HG03280 (cell line): ENCODE results near the gene HOXD4.

Experiments used
- ATAC-seq: cut with Tn5 transposase; IDR thresholded peaks from one replicate; pipeline ENCODE4 v1.9.1; 2021; ENCODE audit warnings: mild to moderate bottlenecking, moderate library complexity; ENCODE audit not compliant: unreplicated experiment

HOXD4 gene

GRCh38 chr2:176187899-176188773 is 36.8 kb downstream of the HOXD4 start, which contains the start of gene HOXD1:
TSS of gene HOXD1 (plus strand) at chr2:176188668. CDS start at chr2:176188802, 134 bp downstream.
- no peak for ATAC-seq

GRCh38 chr2:176188774-176189680 is 37.7 kb downstream of the HOXD4 start:
- no peak for ATAC-seq

- no peak for ATAC-seq
Measured at GRCh38 chr2:176189681-176190641, 38.6 kb downstream of the HOXD4 start.

GRCh38 chr2:176192351-176192750 is 41.0 kb downstream of the HOXD4 start:
- ATAC-seq = no peak

DNA sequence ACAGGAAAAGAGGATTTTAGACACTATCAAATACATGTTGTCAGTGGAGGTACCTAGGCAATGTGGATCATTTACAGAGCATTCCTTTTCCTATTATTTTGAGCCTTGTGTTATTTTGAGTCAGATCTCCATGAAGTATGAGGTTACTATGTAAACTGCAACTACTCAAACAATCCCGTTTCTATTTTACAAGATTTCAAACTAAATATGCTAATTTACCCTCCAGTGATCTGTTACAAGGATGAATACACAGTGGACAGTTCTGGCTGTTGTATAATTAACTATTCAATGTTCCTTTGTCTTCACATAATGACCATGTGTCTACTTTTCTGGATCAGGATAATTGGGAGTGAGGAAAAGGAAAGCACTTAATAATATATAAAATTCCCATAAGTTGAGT is 41.7 kb downstream of the HOXD4 start:
- no peak for ATAC-seq

DNA sequence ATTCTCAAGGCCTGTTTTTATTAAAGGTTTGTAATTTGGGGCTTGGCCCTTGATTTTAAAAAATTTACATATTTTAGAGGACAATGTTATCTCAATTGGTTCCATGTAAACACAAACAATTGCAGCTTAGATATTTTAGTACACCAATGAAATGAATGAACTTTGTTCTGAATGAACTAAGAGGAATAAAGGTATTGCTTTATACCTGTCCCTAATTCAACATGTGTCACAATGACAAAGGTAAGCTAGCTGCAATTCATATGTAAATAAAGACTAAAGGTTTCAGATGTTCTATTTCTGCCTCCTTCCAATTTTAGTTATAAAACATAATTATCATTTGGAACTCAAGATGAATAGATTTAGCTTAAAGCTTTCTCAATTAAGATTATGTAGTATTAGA is 48.6 kb downstream of the HOXD4 start:
- no peak for ATAC-seq

- ATAC-seq = no peak
Measured at GRCh38 chr2:176200971-176201370, 49.6 kb downstream of the HOXD4 start.

DNA sequence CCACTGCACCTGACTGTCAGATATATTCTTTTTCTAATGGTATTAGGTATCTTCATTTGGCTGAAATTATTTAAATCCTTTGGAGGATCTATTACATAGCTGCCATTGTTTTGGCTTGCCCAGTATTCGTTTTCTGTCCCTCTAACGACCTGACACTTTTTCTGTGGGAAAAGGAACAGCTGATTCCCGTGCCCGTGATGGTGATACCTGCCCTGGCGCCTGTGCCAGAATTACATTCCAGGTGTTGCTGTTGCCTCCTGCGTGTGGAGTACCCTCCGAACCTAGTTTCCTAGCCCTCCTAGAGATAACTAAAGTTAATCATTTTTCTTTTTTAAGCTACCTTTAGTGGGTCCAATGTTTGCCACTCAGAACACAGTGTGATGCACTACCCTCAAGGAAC is 51.1 kb downstream of the HOXD4 start:
- ATAC-seq = no peak
